ENCODE measurements around the gene ASB15.

DNA sequence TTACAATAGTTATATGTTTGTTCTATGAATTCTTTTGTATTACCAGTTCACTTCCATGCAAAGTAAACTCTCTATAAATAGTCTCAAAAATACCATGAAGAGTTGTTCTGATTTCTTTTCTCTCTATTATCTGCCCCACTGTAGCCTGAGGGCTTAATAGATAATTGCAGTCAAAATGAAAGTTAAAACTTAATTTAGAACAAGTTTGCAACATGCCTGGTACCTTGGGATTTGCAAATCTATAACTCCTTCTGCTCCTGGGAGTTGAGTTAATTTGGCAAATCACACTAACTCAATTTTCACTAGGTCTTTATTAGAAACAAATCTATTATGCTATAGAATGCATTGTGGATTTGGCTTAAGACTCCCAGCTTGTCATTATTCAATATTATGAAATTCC lies 22.2 kb upstream of the ASB15 start:
- TF ChIP-seq ZNF530 (tag by site-specific recombination; IDR thresholded peaks at IDR 0.05; ENCODE audit: low read depth) (no peak), ZNF133 (tag by site-specific recombination; IDR thresholded peaks at IDR 0.05) (no peak), ZNF138 (tag by site-specific recombination; IDR thresholded peaks at IDR 0.05; ENCODE audit: borderline replicate concordance) (no peak), ZNF670 (tag by site-specific recombination; IDR thresholded peaks at IDR 0.05; ENCODE audit: low read depth) (no peak), YY1 (tag by site-specific recombination; IDR thresholded peaks at IDR 0.05) (no peak), CTCF (tag by site-specific recombination; IDR thresholded peaks at IDR 0.05) (no peak), ZNF561 (tag by site-specific recombination; IDR thresholded peaks at IDR 0.05; ENCODE audit: borderline replicate concordance) (no peak)
- TF ChIP-seq, protein P1, sequence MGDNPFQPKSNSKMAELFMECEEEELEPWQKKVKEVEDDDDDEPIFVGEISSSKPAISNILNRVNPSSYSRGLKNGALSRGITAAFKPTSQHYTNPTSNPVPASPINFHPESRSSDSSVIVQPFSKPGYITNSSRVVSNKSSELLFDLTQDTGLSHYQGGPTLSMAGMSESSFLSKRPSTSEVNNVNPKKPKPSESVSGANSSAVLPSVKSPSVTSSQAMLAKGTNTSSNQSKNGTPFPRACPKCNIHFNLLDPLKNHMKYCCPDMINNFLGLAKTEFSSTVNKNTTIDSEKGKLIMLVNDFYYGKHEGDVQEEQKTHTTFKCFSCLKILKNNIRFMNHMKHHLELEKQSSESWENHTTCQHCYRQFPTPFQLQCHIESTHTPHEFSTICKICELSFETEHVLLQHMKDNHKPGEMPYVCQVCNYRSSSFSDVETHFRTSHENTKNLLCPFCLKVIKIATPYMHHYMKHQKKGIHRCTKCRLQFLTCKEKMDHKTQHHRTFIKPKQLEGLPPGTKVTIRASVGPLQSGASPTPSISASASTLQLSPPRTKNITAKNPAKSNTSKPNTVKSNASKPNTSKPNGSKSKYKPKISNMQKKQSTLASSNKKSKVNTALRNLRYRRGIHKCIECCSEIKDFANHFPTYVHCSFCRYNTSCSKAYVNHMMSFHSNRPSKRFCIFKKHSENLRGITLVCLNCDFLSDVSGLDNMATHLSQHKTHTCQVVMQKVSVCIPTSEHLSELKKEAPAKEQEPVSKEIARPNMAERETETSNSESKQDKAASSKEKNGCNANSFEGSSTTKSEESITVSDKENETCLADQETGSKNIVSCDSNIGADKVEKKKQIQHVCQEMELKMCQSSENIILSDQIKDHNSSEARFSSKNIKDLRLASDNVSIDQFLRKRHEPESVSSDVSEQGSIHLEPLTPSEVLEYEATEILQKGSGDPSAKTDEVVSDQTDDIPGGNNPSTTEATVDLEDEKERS (tag by site-specific recombination; IDR thresholded peaks at IDR 0.05) = no peak

All from HEK293 (cell line).